Spleen (tissue), 11 donors: ENCODE measurements around the gene SPTBN1. TPM values are rescaled to one million over a fixed set of nuclear protein-coding genes. Genes with fewer than 3 reads are reported as not detected.

Source experiments
- DNase-seq: peaks from one replicate; pipeline ENCODE4 v3.0.0-alpha.2; 2020
- H3K27ac ChIP-seq, 8 donors: fragments of 200-600 bp; sonication (generic) in 7 of 8; 1 replicate in 4 of 8; 2 replicates in 4 of 8; pipeline versions ENCODE4 v1.5.0 to v1.8.0; 2016 to 2021; ENCODE audit warnings: inconsistent platforms in 4 of 8, mild to moderate bottlenecking in 4 of 8, moderate library complexity in 1 of 8
- H3K27me3 ChIP-seq, 7 donors: fragments of 200-600 bp; sonication (generic) in 6 of 7; replicated peaks in 1 of 7; 1 replicate in 4 of 7; 2 replicates in 3 of 7; pipeline versions ENCODE4 v1.5.0 to v1.8.0; 2016 to 2021; ENCODE audit warnings: inconsistent platforms in 3 of 7, mild to moderate bottlenecking in 1 of 7
- H3K36me3 ChIP-seq, 6 donors: fragments of 200-600 bp; sonication (generic) in 5 of 6; 1 replicate in 4 of 6; 2 replicates in 2 of 6; pipeline versions ENCODE4 v1.5.0 to v1.8.0; 2016 to 2021; ENCODE audit warnings: inconsistent platforms in 2 of 6
- H3K4me1 ChIP-seq, 6 donors: fragments of 200-600 bp; sonication (generic) in 5 of 6; 1 replicate in 3 of 6; 2 replicates in 3 of 6; pipeline versions ENCODE4 v1.5.0 to v1.8.0; 2016 to 2021; ENCODE audit warnings: inconsistent platforms in 3 of 6
- H3K4me3 ChIP-seq, 8 donors: fragments of 200-600 bp; sonication (generic) in 7 of 8; 1 replicate in 4 of 8; 2 replicates in 4 of 8; pipeline versions ENCODE4 v1.5.0 to v1.8.0; 2016 to 2021; ENCODE audit warnings: inconsistent platforms in 4 of 8, mild to moderate bottlenecking in 4 of 8, moderate library complexity in 2 of 8
- H3K9me3 ChIP-seq, 8 donors: fragments of 200-600 bp; sonication (generic) in 7 of 8; 1 replicate in 4 of 8; 2 replicates in 4 of 8; pipeline versions ENCODE4 v1.5.0 to v1.8.0; 2016 to 2021; ENCODE audit warnings: inconsistent platforms in 4 of 8
- POLR2A ChIP-seq, 3 donors: fragments of 450-650 bp; IDR thresholded peaks; one replicate each; pipeline ENCODE4 v1.5.1; 2017; ENCODE audit warnings: antibody characterized with exemption in 3 of 3, mild to moderate bottlenecking in 1 of 3
- POLR2AphosphoS5 ChIP-seq, 3 donors: sonication (generic); formaldehyde crosslinking; IDR thresholded peaks; one replicate each; pipeline ENCODE4 v1.5.1; 2017; ENCODE audit warnings: antibody characterized with exemption in 3 of 3
- WGBS, 5 donors: extraction: QIAGEN DNeasy Blood & Tissue Kit in 3 of 5; methylation state at CpG; one replicate each; pipeline versions ENCODE4 v1.1.5 to v1.1.7; 2013 to 2018; 5-methylcytosine and 5-hydroxymethylcytosine counted together
- intact Hi-C: fragments of 100-400 bp; cut with DNase I; formaldehyde crosslinking; loops from one replicate; pipeline ENCODE4 v1.15.0; 2023; ENCODE audit warnings: low total_unique reads
- polyA plus RNA-seq, 3 donors: library from polyadenylated mRNA; stranded (reverse); fragments of 200-250 nt; gene quantifications; one replicate each; pipeline ENCODE4 v1.2.1, GENCODE V29; 2013
- total RNA-seq, 7 donors: library from RNA; depleted of rRNA in 3 of 7; stranded (reverse); fragments of >200 nt in 3 of 7; fragmentation: NEBNext Ultra II Directional in 4 of 7; extraction: Animal tissue kit (Norgen Biotek cat#: 25700) in 4 of 7; gene quantifications; one replicate each; pipeline versions ENCODE4 v1.1.0 to v1.2.1, GENCODE V29; 2016 to 2021
- TF ChIP-seq, protein P1 (sequence below), 11 experiments: fragments of 200-600 bp in 7 of 11; fragments of 450-650 bp in 4 of 11; sonication (generic) in 4 of 11; IDR thresholded peaks in 8 of 11; conservative IDR thresholded peaks in 3 of 11; 1 replicate in 7 of 11; 2 replicates in 4 of 11; pipeline versions ENCODE4 v1.4.0 to v1.8.0; 2016 to 2021; ENCODE audit warnings: antibody characterized with exemption in 11 of 11, inconsistent platforms in 4 of 11, mild to moderate bottlenecking in 1 of 11
- donor health status: healthy with polysubstance abuse.
- donor health status: DM: no; HTN: no; CAD: no; lungs with moderate emphysema.
- donor health status: DM: no; HTN: no; CAD: no.
- donor health status: Bipolar disorder and iron deficiency.
- donor health status: healthy.
- donor health status: DM: no; HTN: no; CAD: no.
- donor health status: DM: yes; HTN: yes; CAD: no.

The SPTBN1 gene
- total and polyA plus RNA-seq, 10 donors, result 32.7 to 352 (median 269) TPM

DNA sequence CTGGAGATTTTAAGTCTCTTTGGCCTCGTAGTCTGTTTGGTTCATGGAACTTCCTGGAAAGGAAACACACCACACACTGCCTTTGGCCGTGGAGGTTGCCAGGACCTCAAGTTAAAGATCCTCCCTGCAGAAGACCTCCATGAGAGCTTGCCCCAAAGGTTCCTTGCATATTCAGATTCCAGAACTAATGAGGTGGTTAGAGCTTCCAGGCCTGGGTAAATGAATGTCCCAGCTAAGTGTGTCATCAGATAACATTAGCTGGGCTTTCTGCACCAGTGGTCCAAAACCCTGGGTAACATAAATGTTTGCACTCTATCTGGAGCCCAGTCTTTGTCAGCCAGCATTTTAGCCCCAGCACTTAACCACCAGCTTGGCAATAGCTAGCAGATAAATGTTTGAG is 145.2 kb downstream of the SPTBN1 start:
- DNase-seq, result no peak
- WGBS, 5 donors, result 26 to 41% (median 29%) methylated on average over 2 of the region's 2 CpGs
- H3K36me3 ChIP-seq, result peaks cover 0 to 23% (median 10%) of the 10 kb centered on the region in 6 donors
- H3K27me3 ChIP-seq, result no peaks in the 10 kb centered on the region
- TF ChIP-seq POLR2AphosphoS5 (IDR thresholded peaks at IDR 0.05), result no peak
- TF ChIP-seq, protein P1, sequence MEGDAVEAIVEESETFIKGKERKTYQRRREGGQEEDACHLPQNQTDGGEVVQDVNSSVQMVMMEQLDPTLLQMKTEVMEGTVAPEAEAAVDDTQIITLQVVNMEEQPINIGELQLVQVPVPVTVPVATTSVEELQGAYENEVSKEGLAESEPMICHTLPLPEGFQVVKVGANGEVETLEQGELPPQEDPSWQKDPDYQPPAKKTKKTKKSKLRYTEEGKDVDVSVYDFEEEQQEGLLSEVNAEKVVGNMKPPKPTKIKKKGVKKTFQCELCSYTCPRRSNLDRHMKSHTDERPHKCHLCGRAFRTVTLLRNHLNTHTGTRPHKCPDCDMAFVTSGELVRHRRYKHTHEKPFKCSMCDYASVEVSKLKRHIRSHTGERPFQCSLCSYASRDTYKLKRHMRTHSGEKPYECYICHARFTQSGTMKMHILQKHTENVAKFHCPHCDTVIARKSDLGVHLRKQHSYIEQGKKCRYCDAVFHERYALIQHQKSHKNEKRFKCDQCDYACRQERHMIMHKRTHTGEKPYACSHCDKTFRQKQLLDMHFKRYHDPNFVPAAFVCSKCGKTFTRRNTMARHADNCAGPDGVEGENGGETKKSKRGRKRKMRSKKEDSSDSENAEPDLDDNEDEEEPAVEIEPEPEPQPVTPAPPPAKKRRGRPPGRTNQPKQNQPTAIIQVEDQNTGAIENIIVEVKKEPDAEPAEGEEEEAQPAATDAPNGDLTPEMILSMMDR (IDR thresholded peaks at IDR 0.05 in 8 of 11, conservative IDR thresholded peaks at IDR 0.05 in 3 of 11), result no peak
- no peak overlapping the region for H3K4me3 ChIP-seq
- intact Hi-C loops, result no loop called here
- peak overlapping the region in 7 of 8 donors; percentile 53 to 83 (median 76) for H3K27ac ChIP-seq
- H3K9me3 ChIP-seq, result no peaks in the 10 kb centered on the region
- peaks cover 61 to 100% (median 90%) of the 10 kb centered on the region in 6 donors for H3K4me1 ChIP-seq

- intact Hi-C loops, result no loop called here
- peaks cover 0 to 23% (median 10%) of the 10 kb centered on the region in 6 donors for H3K36me3 ChIP-seq
These were observed 146.7 kb downstream of the SPTBN1 start for GRCh38 chr2:54602736-54603322.

DNA sequence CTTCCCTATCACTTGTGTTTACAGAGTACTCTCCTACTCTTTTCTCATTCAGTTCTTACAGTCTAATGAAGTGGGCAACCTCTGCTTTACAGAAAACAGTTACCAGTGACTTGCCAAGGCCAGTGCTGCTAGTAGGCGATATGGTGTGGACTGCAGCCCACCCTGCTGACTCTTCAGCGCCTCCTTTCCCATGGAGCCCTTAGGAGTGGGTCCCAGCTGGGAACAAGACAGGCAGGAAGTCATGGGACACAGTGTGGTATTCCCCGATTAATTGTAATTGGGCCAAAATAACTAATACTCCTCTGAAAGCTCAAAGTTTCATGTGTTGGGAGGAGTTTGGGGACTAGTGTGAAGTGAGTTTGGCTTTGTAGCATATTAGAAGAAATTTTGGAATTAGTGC is 147.2 kb downstream of the SPTBN1 start:
- DNase-seq, result no peak
- Histone ChIP-seq H3K9me3 (no peaks in the 10 kb centered on the region), H3K27ac (peak overlapping the region; percentile 51 to 83 (median 76)), H3K36me3 (peaks cover 0 to 21% (median 10%) of the 10 kb centered on the region in 6 donors), H3K27me3 (no peaks in the 10 kb centered on the region), H3K4me3 (no peak overlapping the region), H3K4me1 (peaks cover 47 to 99% (median 81%) of the 10 kb centered on the region in 6 donors)
- TF ChIP-seq, protein P1 (IDR thresholded peaks at IDR 0.05 in 8 of 11, conservative IDR thresholded peaks at IDR 0.05 in 3 of 11), result no peak
- TF ChIP-seq POLR2A (IDR thresholded peaks at IDR 0.05) (no peak), POLR2AphosphoS5 (IDR thresholded peaks at IDR 0.05) (peak in 2 of 3 donors; percentile 16 to 28)
- intact Hi-C loops, result no loop called here
- 49 to 63% (median 56%) methylated on average over 3 of the region's 3 CpGs for WGBS, 5 donors

More at GRCh38 chr2:54602736-54603322, 146.7 kb downstream of the SPTBN1 start:
- TF ChIP-seq, protein P1 (IDR thresholded peaks at IDR 0.05 in 8 of 11, conservative IDR thresholded peaks at IDR 0.05 in 3 of 11), result no peak
- no peak for TF ChIP-seq POLR2A (IDR thresholded peaks at IDR 0.05)
- TF ChIP-seq POLR2AphosphoS5 (IDR thresholded peaks at IDR 0.05), result no peak
- Histone ChIP-seq H3K27me3 (no peaks in the 10 kb centered on the region), H3K27ac (peak overlapping the region; percentile 51 to 83 (median 76)), H3K4me3 (no peak overlapping the region), H3K9me3 (no peaks in the 10 kb centered on the region), H3K4me1 (peaks cover 48 to 100% (median 84%) of the 10 kb centered on the region in 6 donors)
- DNase-seq, result no peak
- 47 to 64% (median 54%) methylated on average over 5 of the region's 5 CpGs for WGBS, 5 donors

DNA sequence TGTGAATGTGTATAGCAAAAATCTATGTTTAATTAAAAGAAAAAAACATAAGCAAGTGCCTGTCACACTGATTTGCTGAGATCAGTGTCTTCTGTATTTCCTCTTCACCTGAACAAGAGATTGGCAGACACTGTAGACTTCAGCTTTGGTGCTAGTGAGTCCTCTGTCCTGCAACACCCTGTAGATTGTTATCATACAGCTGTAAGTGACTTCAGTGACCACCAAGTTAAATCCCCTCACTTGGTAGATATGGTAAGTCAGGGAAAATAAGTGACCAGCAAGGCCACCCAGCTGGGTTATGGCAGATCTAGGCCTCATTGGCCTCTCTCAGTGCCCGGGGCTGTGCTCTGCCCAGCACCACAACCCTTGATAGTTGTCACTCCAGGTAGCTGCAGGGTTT is 147.7 kb downstream of the SPTBN1 start:
- no peaks in the 10 kb centered on the region for H3K9me3 ChIP-seq
- H3K36me3 ChIP-seq, result peaks cover 0 to 17% (median 9%) of the 10 kb centered on the region in 6 donors
- H3K4me3 ChIP-seq, result peak overlapping the region in 1 of 8 donors; percentile 18
- no peaks in the 10 kb centered on the region for H3K27me3 ChIP-seq
- H3K4me1 ChIP-seq, result peaks cover 44 to 99% (median 77%) of the 10 kb centered on the region in 6 donors
- H3K27ac ChIP-seq, result peak overlapping the region; percentile 51 to 83 (median 76)
- TF ChIP-seq POLR2AphosphoS5 (IDR thresholded peaks at IDR 0.05), result no peak
- TF ChIP-seq POLR2A (IDR thresholded peaks at IDR 0.05), result no peak
- TF ChIP-seq, protein P1 (IDR thresholded peaks at IDR 0.05 in 8 of 11, conservative IDR thresholded peaks at IDR 0.05 in 3 of 11), result no peak
- whole genome bisulfite sequencing, 5 donors, result 46 to 67% (median 54%) methylated on average over 1 of the region's 1 CpG
- no peak for DNase-seq
- intact Hi-C loops, result no loop called here
